ENCODE results near the gene SAMD15.

The SAMD15 gene

GRCh38 chr14:77340389-77340788 is 36.8 kb upstream of the SAMD15 start:
- TF ChIP-seq CTCF (IDR thresholded peaks at IDR 0.05; ENCODE audit: low read depth, low read length) = no peak
- DNase-seq (ENCODE audit: low read depth in 2 of 2) = no peak
- H3K4me3 ChIP-seq (replicated peaks in 1 of 2; ENCODE audit: low read depth in 2 of 2, low read length in 2 of 2) = no peak overlapping the region

GRCh38 chr14:77342726-77343397 is 34.3 kb upstream of the SAMD15 start:
- DNase-seq (ENCODE audit: low read depth in 2 of 2) = no peak
- no peak overlapping the region for H3K4me3 ChIP-seq (replicated peaks in 1 of 2; ENCODE audit: low read depth in 2 of 2, low read length in 2 of 2)
- TF ChIP-seq CTCF (IDR thresholded peaks at IDR 0.05; ENCODE audit: low read depth, low read length) = no peak

- no peak for TF ChIP-seq CTCF (IDR thresholded peaks at IDR 0.05; ENCODE audit: low read depth, low read length)
These were observed 33.5 kb upstream of the SAMD15 start for GRCh38 chr14:77343662-77344061.

GRCh38 chr14:77344377-77344996 is 32.7 kb upstream of the SAMD15 start:
- TF ChIP-seq CTCF (IDR thresholded peaks at IDR 0.05; ENCODE audit: low read depth, low read length) = no peak
- no peak overlapping the region for H3K4me3 ChIP-seq (replicated peaks in 1 of 2; ENCODE audit: low read depth in 2 of 2, low read length in 2 of 2)
- no peak for DNase-seq (ENCODE audit: low read depth in 2 of 2)

More at GRCh38 chr14:77343662-77344061, 33.5 kb upstream of the SAMD15 start:
- DNase-seq (ENCODE audit: low read depth in 2 of 2) = no peak
- no peak overlapping the region for H3K4me3 ChIP-seq (replicated peaks in 1 of 2; ENCODE audit: low read depth in 2 of 2, low read length in 2 of 2)

- TF ChIP-seq CTCF (IDR thresholded peaks at IDR 0.05; ENCODE audit: low read depth, low read length) = no peak
- no peak for DNase-seq (ENCODE audit: low read depth in 2 of 2)
- H3K4me3 ChIP-seq (replicated peaks in 1 of 2; ENCODE audit: low read depth in 2 of 2, low read length in 2 of 2) = no peak overlapping the region
These were observed 30.7 kb upstream of the SAMD15 start for GRCh38 chr14:77346495-77346894.

GRCh38 chr14:77347751-77348150 is 29.4 kb upstream of the SAMD15 start:
- DNase-seq (ENCODE audit: low read depth in 2 of 2) = peak in 1 of 2 donors; percentile 26
- TF ChIP-seq CTCF (IDR thresholded peaks at IDR 0.05; ENCODE audit: low read depth, low read length) = no peak
- H3K4me3 ChIP-seq (replicated peaks in 1 of 2; ENCODE audit: low read depth in 2 of 2, low read length in 2 of 2) = no peak overlapping the region

Measured in cardiac fibroblast (primary cell).